Middle frontal gyrus (tissue), 1 donor: ENCODE measurements around the gene GLIPR2.
"Not testable (repeated sequence)": the region's sequence is repeated elsewhere in the genome, so short reads cannot be mapped to it uniquely, and the experiment has no call there.

ENCODE experiments used
- DNase-seq: peaks from one replicate; pipeline ENCODE4 v3.0.0-alpha.2; 2015; ENCODE audit warnings: low spot score; ENCODE audit errors: extremely low spot score

GLIPR2 gene

GRCh38 chr9:36121971-36122370, 14.6 kb upstream of the GLIPR2 start:
- no peak for DNase-seq

GRCh38 chr9:36123515-36123914, 13.0 kb upstream of the GLIPR2 start:
- no peak for DNase-seq

- no peak for DNase-seq
Observed at GRCh38 chr9:36125062-36125855, 11.3 kb upstream of the GLIPR2 start.

DNA sequence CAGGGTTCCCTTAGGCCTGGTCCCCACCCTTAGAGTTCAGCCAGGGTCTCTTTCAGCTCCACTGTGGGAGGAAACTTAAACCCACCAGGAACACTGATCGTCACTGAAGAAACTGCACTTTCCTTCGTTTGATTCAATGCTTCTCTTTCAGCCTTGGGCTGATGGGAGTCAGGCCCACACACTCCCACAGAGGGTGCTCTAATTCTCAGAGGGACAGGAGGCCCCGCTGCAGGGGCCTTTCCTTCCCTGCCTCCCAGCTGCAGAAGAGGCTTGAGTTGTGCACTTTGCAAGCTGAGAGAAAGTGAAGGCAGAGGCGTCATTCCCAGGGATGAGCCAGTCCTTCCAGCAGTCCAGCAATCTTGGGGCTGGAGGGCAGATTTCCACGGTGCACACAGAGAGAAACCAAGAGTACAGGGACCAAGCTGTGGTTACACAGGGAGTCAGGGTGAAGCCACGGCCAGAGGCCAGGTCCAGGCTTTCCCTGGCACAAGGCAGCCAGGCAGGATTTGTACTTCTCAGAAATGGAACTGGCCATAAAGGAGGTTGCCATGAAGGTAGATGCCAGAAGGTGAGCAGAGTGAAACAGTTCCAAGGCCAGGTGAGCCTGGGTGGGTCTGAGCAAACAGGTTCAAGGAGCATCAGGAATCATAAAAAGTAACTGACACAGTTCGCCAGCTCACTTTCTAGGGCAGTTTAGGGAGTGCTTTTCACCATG, 10.4 kb upstream of the GLIPR2 start:
- no peak for DNase-seq

DNA sequence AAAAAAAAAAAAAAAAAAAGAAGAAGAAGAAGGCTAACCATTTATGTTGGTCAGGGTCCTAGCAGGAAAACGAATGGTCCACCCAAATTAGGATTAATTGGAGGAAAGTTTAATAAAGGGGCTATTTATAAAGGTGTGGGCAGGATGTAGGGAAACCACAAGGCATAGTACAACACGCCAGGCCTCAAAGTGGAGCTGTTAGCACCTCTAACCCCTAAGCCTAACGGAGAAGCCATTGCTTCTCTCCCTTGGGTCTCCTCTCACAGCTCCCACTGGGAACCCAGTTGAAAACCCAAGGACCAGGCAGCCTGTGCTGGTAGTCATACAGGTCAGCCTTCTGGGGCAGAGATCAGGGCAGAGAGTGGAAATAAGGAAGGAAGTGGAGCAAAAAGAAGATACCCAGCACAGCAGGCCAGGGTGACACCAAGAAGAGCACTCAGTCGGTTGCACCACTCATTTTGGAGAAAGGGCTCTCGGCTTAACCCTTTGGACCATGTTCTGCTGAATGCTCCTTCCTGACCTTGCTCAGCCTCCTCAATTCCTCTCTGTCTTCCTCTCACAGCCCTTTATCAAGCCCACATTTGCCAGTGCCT, 8.8 kb upstream of the GLIPR2 start:
- no peak for DNase-seq

- DNase-seq = no peak
Observed at GRCh38 chr9:36128349-36128748, 8.2 kb upstream of the GLIPR2 start.

GRCh38 chr9:36129139-36129538, 7.4 kb upstream of the GLIPR2 start:
- DNase-seq = no peak

GRCh38 chr9:36131666-36132065, 4.9 kb upstream of the GLIPR2 start:
- not testable (repeated sequence) for DNase-seq

DNA sequence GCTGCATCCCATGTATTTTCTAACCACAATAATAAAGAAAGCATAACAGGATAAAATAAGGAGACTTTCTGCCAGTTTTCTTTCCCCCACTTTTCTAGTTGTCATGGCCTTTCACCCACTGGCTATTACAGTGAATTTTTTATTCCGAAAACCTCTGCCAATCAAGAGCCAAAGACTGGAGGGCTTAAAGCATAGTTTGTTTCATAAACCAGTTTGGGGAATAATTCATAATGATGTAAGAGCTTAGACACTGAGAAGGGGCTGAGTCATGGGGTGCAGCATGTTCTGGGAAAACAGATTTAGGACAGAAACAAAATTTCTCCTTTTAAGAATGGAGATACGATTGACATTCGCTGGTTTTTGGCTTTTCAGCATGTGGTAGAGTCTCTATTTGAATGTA, 4.4 kb upstream of the GLIPR2 start:
- no peak for DNase-seq

DNA sequence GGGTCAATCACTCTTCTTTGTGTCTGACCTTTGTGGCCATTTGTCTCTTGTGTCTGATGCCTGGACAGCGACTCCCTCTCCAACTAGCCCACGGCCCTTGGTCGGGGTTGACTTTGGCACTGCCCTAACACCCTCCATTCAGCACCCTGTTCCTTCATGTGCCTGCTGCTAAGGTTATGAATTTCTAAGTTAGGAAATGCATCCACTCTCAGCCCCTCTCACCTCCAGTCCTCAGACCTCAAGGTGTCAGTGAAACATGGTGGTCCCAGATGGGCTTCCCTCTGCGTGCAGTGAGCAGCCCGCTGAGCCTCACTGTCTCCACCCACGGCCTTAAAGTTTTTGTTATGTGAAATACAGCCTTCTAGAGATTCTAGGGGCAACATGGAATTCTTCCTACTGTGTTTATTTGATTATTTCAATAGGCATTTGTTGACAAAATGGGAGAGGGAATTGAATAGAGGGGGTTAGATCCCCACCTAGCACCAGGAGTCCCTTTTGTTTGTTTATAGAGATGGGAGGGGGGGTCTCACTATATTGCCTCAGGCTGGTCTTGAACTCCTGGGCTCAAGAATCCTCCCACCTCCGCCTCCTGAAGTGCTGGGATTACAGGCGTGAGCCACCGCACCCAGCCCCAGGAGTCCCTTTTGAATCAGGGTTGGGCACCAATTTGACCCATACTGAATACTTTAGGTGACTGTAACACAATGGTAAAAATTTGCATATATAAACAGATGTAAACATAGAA, 1.6 kb upstream of the GLIPR2 start:
- no peak for DNase-seq

DNA sequence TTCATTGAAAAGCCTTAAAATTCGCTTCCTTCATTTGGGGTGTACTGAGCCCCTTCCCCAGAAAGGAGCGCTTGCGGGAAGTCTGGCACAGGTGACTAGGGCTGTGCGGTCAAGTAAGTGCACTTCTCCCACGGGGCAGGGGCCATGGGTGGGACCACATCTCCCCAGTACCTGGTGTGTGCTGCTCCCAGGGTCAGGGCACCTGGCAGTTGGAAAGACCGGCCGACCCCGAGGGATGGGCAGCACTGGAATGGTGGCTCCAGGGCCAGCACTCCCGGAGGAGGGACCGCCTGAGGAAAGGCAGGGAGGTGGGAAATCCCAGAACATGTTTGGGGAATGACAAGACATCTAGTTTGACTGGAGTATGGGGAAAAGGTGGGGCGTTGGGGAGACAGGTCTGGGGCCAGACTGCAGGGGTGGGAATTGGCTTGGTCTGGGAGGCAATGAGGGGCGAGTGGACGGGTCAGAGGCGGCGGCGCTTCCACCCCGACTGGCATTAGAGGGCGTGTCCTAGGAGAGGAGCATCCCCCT, 727 bp upstream of the GLIPR2 start:
- DNase-seq = no peak

DNA sequence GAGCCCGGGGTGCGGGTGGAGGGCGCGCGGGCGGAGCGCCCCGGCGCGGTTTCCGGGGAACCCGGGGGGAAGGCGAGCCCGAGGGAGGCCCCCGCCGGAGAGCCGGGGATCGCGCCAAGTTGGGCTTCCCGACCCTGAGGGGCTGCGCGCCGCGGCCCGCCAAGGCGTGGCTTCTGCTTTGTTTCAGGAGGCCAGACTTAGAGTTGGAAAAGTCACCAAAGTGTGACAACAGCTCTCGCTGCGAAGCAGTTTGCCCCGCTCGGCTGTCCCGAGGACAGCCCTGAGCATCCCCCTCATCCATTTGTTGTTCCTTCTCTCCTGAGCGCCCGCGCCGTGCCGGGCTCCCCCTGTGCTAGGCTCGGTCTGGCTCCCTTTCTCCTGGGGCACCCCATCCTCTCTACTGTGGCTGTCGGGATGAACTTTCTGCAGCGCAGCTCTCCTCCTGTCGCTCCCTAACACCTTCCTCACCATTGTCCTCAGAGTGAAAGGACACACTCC, 410 bp downstream of the GLIPR2 start:
- no peak for DNase-seq

DNA sequence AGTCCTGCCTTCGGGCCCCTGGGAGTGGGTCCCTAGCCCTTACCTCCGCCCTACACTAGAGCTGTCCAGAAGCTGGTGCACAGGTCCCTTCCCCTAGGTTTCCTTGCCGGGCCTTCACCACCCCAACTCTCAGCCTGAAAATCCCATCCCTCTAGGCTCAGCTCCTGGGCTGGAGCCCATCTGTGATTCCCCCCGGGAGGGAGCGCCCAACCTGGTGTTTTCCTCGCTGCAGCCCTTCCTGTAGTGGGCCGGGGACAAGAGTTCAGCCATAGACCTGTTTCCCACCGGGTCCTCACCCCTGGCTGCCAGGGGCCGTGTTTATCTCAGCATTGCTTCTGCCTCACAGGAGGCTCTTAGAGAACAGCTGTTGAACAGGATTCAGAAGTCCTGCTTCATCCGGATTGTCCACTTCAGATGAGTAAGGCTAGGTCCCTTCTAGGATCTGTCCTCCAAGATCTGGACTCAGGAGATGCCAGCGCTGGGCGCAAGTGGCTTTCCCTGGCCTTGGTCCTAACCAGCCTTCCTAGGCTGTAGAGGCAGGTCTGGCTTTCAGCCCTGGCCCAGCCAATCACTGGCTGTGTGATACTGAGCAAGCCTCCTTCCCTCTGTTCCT, 965 bp downstream of the GLIPR2 start:
- DNase-seq = no peak

GRCh38 chr9:36138496-36138895, 2.0 kb downstream of the GLIPR2 start:
- no peak for DNase-seq

DNA sequence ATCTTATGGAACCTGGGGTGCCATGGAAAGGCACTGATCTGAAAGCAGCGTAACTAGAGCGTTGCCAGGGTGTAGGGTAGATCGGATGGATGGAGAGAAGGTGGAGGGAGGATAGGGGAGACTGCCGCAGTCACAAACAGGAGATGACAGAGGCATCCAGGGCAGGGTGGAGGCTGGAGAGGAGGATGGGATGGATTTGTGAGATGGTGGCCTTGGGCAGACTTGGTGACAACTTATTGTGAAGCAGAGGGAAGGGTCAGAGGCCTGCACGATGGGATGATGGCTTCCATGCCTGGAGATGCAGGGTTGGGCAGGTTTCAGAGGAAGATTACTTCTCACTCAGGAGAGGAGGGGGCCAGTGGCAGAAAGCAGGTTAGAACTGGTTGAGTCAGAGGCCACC, 2.4 kb downstream of the GLIPR2 start:
- DNase-seq = no peak

GRCh38 chr9:36140086-36141084, 3.9 kb downstream of the GLIPR2 start:
- no peak for DNase-seq

- DNase-seq = no peak
Observed at GRCh38 chr9:36141288-36141687, 4.8 kb downstream of the GLIPR2 start.

DNA sequence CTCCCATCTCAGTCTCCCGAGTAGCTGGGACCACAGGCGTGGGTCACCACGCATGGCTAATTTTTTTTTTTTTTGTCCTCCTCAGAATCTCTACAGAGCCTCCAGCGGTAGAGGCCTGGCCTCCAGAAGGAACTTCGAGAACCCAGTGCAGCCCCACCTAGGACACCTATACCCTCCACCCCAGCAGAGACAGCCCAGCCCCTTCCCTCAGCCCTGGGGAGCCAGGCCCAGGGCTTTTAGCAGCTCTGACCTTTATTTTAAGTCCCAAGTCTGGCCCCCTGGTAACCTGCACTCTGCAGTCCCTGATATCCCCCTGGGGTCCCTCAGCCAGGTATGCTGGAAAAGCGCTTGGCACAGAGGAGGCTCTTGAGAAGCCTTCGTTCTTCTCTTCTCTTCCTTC, 5.2 kb downstream of the GLIPR2 start:
- DNase-seq = no peak

GRCh38 chr9:36142510-36143244, 6.1 kb downstream of the GLIPR2 start:
- no peak for DNase-seq
